HG03469 (cell line): ENCODE measurements around the gene SMOC2.
"Not testable (repeated sequence)": the region's sequence is repeated elsewhere in the genome, so short reads cannot be mapped to it uniquely, and the experiment has no call there.

Experiments
- ATAC-seq: cut with Tn5 transposase; IDR thresholded peaks from one replicate; pipeline ENCODE4 v1.9.1; 2021; ENCODE audit warnings: mild to moderate bottlenecking, moderate library complexity, moderate number of reproducible peaks; ENCODE audit not compliant: unreplicated experiment

Gene SMOC2

DNA sequence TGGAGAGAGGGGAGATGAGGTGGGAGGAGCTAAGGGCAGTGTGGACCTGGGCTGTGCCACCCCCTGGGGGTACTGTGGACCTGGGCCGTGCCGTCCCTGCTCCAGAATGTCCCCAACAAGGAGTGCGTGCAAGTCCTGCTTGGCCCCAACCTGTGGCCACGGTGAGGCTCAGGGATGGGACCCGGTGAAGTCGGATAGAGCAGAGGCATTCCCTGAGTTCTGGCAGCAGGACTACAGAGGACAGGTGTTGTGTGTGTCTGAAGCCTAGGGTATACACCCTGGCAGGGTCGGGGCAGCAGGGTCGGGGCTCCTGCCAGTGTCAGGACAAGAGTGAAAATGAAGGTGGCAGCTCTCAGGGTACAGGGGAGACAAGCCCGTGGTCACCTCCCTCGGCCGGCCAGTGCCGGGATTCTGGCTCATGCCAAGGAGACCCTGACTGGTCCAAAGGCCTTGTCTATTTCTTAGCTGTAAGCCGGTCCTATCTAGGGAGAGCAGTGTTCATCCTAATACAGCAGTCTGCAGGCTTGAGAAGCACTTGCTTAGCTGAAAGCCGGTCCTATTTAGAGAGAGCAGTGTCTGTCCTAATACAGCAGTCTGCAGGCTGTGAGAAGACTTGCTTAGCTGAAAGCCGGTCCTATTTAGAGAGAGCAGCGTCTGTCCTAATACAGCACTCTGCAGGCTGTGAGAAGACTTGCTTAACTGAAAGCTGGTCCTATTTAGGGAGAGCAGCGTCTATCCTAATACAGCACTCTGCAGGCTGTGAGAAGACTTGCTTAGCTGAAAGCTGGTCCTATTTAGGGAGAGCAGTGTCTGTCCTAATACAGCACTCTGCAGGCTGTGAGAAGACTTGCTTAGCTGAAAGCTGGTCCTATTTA is 95.9 kb downstream of the SMOC2 start:
- no peak for ATAC-seq

DNA sequence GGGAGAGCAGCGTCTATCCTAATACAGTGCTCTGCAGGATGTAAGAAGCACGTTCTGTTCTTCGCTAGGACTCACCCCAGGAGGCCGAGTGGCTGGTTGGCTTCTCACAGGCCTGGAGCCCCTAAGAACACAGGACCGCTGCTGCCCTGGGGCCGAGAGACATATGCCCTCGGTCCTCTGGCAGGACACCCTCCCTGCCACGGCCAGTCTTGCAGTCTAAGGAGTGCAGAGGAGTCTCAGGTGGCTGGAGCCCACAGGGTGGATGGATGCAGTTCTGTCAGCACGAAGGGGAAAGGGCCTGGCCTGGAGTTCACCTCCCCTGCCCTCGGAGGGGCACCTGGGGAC is 96.5 kb downstream of the SMOC2 start:
- ATAC-seq = no peak

DNA sequence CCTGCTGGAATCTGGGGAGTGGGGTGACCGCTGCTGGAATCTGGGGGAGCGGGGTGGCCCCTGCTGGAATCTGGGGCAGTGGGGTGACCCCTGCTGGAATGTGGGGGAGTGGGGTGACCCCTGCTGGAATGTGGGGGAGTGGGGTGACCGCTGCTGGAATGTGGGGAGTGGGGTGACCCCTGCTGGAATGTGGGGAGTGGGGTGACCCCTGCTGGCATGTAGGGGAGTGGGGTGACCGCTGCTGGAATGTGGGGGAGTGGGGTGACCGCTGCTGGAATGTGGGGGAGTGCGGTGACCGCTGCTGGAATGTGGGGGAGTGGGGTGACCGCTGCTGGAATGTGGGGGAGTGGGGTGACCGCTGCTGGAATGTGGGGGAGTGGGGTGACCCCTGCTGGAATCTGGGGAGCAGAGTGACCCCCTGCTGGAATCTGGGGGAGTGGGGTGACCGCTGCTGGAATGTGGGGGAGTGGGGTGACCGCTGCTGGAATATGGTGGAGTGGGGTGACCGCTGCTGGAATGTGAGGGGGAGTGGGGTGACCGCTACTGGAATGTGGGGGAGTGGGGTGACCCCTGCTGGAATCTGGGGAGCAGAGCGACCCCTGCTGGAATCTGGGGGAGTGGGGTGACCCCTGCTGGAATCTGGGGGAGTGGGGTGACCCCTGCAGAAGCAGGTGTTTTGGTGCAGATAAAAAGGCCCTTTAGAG is 97.4 kb downstream of the SMOC2 start:
- not testable (repeated sequence) for ATAC-seq

DNA sequence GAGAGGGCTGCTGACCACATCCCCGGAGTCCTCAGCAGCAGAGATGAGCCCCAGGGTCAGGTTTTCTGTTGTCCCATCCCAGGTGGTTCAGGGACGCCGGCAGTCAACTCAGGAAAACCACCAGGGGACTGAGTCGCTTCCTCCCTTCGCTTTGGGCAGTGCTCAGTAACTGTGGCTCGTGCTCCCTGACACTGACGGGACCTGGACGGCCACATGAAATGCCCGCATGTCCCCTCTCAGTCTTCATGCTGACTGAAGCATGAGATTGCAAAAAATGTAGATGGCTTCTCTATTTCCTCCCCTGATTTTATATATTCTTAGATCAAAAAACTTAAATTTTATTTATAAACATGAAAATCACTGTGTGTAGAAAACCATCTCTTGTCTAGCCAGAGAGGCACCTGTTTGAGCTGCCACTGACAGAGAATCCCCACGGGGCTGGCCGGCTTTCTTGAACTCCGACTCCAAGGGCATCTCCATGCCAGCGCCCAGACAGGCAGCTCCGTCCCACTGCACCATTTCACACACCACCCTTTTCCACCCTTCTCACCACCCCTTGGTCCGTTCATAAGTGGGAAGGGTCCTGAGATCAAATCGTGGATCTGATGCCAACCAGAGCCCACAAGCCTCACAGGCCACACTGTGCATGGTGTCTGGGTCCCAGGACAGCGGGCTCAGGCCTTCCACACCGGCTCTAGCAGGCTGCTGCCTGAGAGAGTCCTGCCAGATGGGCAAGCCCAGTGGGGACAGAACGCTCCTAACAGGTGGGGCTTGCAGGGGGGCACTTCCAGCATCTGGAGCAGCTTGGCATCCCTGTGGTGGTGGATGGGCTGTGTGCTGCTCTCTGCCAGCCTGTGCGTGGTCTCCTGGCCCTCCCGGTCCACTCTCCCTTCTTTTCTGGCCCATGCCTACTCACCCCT is 98.2 kb downstream of the SMOC2 start:
- ATAC-seq = no peak

DNA sequence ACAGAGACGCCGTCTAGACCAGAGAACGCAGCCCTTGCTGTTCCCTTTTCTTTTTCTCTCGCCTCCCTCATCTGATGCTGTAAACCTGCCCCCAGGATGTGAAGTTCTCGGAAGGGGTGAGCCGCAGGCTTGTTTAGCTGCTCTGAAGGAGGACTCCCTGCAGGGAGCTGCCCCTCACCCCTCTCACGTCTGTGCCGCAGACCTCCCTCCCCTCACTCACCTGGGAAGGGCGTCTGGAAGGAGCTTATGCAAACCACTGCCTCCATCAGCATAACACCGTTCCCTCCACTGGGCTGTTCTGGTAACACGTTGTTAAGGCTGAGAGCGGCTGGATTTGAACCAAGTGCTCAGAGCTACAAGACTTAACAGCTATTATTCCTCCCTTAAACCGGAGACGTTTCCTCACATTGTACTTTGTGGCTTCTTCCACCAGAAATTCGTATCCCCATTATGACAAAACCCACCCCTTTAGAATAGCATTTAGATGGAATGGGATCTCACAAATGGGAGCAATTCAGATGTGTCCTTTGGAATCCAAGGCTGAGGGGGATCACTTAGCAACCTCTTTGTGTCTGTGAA is 99.8 kb downstream of the SMOC2 start:
- ATAC-seq = no peak

DNA sequence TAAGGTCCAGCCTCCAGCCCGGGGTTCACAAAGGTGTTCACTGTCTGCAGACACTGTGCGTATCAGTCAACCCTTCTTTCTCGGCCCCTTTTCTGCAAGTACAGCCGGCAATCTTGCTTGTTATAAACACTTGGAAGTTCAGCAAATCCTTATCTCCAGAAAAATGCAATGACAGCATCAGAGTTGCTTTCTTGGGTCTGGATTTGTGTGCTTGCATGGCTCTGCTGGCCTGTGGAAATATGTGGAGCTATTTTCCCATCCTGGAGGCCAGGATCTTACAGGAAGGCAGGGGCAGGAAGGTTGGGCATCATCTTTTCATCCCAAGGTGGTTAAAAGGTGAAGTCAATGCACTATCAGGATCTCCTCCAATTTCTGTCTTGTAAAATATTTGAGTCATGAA is 100.3 kb downstream of the SMOC2 start:
- no peak for ATAC-seq

DNA sequence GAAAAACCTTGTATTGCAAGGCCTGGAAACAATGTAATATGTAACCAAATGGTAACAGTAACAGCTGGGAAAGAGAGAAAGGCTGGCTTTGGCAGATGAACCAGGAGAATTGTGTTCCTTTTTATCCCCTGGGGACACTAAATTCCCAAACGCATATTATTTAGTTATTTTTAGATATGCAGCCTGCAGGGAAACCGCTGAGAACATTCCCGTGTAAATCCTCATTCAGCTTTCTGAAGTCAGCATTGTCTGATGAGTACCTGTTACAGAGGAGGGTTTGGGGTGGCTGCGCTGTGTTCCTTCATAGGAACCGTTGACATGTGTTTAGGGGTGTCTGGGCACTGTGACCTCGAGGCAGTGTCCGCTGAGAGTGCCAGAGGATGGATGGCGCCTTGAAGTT is 101.3 kb downstream of the SMOC2 start:
- ATAC-seq = no peak

DNA sequence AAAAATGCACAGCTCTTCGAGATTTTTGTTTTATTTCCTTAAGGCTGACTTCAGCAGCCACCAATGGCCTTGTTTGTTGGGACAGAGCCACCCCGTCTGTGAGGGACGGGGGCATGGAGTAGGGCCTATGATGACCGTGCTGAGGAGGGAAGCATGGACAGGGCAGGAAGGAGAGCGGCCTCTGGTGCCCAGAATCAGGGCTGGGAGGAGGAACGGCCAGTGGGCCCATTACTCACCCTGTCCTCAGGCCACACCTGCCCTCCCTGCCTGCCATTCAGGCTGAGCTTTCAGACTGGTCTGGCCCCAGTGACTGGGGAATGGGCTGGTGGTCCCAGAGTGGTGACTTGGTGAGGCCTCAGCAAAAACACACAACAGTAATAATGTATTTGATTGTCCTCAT is 104.4 kb downstream of the SMOC2 start:
- ATAC-seq = no peak

DNA sequence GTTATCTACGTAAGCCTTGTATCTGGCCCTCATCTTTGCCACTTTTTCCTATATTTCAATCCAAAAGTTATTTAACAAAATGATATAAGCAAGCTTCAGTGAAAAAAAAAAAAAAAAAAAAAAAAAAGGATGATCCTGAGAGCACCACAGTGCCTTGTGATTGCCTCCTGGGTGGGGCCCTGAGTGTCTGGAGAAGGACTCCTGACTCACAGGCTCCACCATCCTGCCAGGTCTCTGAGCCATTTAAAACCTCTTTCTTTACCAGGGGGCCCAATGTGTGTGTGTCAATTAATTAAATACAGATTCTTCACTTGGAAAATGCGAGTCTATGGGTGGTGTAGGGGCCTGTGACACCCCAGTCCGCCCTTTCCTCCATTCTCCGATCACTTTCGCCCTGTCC is 105.2 kb downstream of the SMOC2 start:
- ATAC-seq = no peak

DNA sequence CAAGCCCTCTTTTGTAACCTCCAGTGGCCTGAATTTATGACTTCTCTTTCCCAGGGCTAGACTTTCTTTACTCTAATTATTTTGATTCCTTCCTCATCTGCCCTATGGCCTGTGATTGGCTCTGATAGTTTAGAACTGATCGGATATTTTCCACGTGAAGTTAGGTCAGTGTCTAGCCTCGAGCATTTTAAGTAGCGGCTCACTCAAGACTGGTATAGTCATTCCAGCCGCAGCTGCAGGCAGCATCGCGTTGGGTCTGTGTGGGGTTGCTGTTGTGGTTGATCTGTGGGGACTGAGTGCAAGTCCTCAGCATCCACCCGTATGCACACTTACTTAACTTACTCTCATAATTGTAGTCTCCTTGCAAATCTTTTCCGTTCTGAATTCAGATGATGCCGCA is 105.7 kb downstream of the SMOC2 start:
- ATAC-seq = no peak

DNA sequence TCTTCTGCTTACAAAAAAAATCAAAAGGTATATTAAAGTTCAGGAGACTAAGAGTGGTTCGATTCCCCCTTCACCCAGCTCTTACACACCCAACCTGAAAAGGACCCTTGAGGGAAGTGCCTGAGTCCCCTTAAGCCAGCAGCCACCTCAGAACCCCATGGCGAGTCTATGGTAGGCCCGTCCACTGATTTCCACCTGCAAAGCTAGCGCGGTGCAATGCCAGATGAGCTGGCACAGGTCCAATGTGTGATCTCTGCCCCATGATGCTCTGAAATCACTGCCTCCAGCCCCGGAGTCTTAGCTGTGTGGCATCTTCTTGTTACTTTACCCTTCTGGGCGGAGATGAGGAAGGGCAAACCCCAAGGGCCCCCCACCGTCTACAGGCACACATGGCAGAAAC is 109.3 kb downstream of the SMOC2 start:
- no peak for ATAC-seq

DNA sequence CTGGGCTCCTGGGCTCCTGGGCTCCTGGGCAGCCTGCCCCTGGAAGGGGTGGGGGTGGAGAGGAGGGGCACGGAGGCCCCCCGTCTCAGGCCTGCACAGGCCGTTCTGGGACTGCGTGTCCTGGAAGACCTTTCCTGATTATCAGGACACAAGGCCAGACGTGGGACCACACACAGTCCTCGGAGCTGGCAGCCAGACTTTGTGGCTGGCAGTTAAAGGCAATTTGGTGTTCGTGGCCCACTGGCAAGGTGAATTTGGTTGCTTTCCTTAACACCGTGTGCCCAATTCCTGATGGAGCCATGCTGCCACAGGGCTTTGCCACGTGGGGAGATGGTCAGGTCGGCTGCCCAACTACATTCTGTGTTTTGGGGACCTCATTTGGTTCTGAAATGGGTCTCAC is 113.5 kb downstream of the SMOC2 start:
- no peak for ATAC-seq

DNA sequence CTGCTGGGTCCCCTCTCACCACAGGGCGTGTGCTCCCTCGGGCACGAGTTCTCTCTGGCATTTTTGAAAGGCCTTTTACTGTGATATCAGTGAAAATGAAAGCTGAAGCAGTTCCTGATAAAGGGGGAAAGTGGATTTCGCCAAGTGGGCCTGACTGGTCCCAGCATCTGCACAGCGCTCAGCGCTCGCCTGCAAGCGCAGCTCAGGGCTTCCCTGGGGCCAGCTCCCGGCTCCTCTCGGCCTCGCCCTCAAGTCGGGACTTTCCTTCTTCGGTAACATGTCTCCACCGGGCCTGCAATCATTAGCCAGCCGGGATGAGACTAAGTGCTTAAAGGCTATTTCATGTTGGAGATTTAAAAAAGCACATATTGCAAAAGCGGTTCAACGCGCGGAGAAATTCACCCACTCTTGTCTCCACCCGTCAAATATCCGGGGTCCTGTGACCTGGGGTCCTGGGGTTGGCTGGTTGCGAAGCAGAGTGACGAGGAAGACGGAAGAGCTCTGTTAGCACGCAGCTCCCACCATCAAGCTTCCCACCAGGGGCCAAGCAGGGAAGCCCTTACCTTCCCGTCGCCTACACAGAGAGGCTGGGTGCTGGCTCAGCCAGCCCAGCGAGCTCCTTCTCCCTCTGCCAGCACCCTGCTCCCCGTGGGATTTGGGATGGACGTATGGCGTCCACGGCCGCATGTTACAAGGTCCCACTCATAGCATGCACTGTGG is 114.1 kb downstream of the SMOC2 start:
- ATAC-seq = no peak

DNA sequence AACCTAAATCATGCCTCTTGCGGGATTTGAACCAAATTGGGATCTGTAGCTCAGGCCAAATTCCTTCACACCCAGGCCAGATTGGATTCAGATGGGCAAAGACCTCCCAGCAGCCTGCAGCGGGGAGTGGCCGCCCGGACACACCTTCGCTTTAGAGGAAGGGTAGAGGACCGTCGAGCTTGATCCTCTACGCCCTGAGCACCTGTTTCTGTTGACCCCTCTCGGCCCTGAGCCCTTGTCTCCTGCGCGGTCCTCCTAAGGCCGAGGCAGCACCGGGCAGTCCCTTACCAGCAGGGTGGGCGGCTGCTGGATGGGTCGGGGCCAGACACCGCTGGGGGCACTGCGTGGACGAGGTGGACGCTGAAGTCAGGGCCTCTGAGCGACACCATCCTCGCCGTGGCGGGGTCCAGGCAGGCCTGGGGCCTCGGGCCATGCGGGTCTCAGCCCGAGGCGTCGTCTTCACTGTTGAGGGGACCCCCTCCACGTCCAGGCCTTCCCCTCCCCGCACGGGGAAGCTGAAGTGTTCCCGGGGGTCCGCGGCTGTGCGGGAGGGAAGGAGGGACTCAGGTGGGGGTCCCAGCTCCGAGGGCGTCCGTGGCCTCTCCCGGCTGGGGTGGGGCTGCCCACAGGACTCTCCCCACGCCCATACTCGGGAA is 114.8 kb downstream of the SMOC2 start:
- no peak for ATAC-seq

DNA sequence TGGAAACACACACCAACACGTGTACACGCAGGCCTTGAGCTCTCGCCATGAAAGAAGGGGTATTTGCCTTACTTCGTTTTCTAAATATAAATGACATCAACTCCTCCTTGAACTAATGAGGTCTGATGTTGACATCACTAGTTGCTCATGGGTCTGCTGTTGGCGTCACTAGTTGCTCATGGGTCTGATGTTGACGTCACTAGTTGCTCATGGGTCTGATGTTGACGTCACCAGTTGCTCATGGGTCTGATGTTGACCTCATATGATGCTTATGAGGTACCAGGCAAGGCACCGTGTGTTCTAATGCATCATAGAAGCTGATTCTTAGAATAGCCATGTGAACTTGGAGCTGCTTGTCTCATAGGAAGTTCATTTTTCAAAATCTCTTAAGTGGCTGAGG is 116.5 kb downstream of the SMOC2 start:
- no peak for ATAC-seq

DNA sequence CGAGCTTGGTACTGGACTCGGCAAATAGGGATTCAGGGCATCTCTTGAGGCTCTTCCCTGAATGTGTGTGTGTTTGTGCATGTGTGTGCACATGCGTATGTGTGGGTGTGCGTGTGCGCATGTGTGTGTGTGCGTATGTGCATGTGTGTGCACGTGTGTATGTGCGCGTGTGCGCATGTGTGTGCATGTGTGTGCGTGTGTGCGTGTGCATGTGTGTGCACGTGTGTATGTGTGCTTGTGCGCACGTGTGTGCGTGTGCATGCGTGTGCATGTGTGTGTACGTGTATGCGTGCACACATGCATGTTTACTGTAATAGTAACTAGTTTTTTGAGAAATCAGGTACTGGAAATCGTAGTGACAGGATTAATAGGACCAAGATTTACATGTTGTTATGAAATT is 117.7 kb downstream of the SMOC2 start:
- no peak for ATAC-seq

DNA sequence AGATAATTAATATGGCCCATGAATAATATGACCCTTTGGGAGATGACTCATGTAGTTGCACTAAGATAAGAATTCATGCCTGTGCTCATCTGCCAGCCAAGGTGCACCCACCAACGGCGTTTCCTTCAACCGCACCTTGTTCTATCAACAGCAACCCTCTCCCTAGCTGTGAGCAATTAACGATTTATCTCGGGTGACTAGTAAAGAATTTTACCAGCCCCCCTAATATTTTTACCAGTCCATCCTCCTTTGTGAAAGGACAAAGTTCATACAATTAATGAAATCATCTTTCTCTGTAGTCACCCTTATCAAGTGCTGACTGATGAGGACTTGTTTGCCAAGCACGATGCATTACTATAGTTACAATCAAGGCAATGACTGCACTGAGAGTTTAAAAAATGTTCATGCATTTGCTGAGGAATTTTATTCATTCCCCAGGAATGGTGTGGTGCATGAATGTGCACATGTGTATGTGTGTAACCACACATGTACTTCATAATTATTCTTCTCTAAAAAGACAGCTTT is 118.7 kb downstream of the SMOC2 start:
- no peak for ATAC-seq

DNA sequence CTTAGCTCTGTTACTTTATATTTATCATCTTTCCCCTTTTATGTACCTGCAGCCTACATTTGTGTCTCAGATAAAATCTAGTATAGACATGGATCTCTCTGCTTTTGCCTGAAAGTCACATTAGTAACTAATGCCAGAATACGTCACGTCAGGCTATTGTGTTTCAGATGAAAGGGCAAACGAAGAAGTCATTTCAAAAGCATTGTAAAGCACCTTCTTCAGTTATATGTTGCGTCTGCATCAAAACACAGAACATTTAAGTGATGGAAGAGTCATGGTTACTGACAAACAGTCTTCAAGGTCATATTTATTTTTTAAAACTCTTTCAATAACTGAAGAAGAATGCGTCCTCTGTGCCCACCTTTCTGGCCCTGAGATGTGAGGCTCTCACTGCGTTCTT is 119.1 kb downstream of the SMOC2 start:
- ATAC-seq = no peak

DNA sequence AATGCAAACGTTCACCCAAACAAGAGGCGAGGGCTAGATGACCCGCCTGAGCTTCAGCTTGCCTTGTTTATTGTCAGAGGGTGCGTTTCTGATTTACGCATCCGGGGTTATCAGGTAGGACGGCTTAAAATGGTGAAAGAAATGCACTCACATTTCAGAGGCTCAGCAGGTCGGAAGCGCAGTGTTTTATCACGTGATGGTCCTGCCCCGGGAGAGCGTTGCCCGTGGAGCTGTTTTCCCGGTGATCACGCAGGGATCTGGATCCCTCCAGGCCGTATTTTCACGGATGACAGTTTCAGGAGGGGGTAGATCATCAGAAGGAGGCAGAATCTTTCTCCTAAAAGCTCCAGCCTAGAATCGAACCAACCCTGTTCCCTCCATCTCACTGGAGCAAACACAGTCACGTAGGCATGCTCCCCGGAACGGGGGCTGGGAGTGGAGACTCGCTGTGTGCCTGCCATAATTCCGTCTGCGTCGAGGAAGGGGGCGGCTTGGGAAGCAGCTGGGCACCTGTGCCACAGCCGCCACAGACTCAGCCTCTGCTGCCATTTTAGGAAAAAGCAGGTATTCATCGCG is 121.7 kb downstream of the SMOC2 start:
- no peak for ATAC-seq
